Thyroid gland (tissue), 4 donors: ENCODE results near the gene FOSL2. TPM values are rescaled to one million over a fixed set of nuclear protein-coding genes. Genes with fewer than 3 reads are reported as not detected.

Experiments used
- DNase-seq, 2 donors: peaks; one replicate each; pipeline ENCODE4 v3.0.0-alpha.2; 2019
- H3K27ac ChIP-seq, 3 donors: fragments of 200-600 bp; sonication (generic); 1 replicate in 2 of 3; 2 replicates in 1 of 3; pipeline ENCODE4 v1.5.1; 2016 to 2019; ENCODE audit warnings: mild to moderate bottlenecking in 1 of 3, moderate library complexity in 1 of 3
- H3K27me3 ChIP-seq: fragments of 200-600 bp; sonication (generic); one replicate; pipeline ENCODE4 v1.5.1; 2019
- H3K36me3 ChIP-seq, 2 donors: fragments of 200-600 bp; sonication (generic); one replicate each; pipeline ENCODE4 v1.5.1; 2016 to 2019
- H3K4me1 ChIP-seq, 2 donors: fragments of 200-600 bp; sonication (generic); one replicate each; pipeline ENCODE4 v1.5.1; 2017 to 2019
- H3K4me3 ChIP-seq, 3 donors: fragments of 200-600 bp; sonication (generic); replicated peaks in 1 of 3; 1 replicate in 2 of 3; 2 replicates in 1 of 3; pipeline ENCODE4 v1.5.1; 2016; ENCODE audit warnings: mild to moderate bottlenecking in 1 of 3
- H3K9me3 ChIP-seq: fragments of 200-600 bp; sonication (generic); one replicate; pipeline ENCODE4 v1.5.1; 2017
- POLR2A ChIP-seq, 2 donors: fragments of 450-650 bp; IDR thresholded peaks; one replicate each; pipeline ENCODE4 v1.6.1; 2017; ENCODE audit warnings: antibody characterized with exemption in 2 of 2, mild to moderate bottlenecking in 2 of 2, moderate library complexity in 1 of 2
- WGBS, 2 donors: methylation state at CpG; one replicate each; pipeline ENCODE4 v1.1.5; 2017; 5-methylcytosine and 5-hydroxymethylcytosine counted together
- intact Hi-C: fragments of 100-400 bp; cut with DNase I; formaldehyde crosslinking; loops from one replicate; pipeline ENCODE4 v1.15.1; 2023
- total RNA-seq, 4 donors: library from RNA; depleted of rRNA; stranded (reverse); fragments of >200 nt; gene quantifications; one replicate each; pipeline ENCODE4 v1.2.3, GENCODE V29; 2016
- TF ChIP-seq, protein P1 (sequence below), 6 experiments: fragments of 200-600 bp in 3 of 6; fragments of 450-650 bp in 3 of 6; sonication (generic) in 3 of 6; IDR thresholded peaks; one replicate each; pipeline ENCODE4 v1.5.1; 2016 to 2019; ENCODE audit warnings: antibody characterized with exemption in 6 of 6, mild to moderate bottlenecking in 2 of 6, inconsistent platforms in 1 of 6, moderate library complexity in 1 of 6

FOSL2 gene
- total RNA-seq, 4 donors from 2014 or later: 30.7 to 85.1 (median 40.6) TPM

DNA sequence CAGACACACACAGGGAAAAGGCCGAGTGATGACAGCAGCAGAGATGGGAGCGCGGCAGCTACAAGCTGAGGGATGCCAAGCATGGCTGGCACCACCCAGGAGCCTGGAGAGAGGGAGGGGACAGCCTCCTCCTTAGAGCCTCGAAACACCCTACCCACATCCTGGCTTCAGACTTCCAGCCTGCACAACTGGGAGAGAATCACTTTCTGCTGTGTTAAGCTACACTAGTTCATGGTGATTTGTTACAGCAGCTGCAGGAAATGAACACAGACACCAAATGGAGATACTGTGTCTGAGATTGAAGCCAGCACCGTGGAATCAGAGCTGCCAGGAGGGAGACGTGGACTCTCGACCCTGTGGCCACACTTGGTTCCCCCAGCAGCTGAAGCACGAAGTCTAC, 27.5 kb upstream of the FOSL2 start:
- no peaks in the 10 kb centered on the region for H3K9me3 ChIP-seq
- no peak overlapping the region for H3K4me3 ChIP-seq
- 75 to 81% methylated on average over 8 of the region's 8 CpGs for WGBS, 2 donors
- intact Hi-C loops: no loop called here
- H3K27me3 ChIP-seq: no peaks in the 10 kb centered on the region
- TF ChIP-seq, protein P1, sequence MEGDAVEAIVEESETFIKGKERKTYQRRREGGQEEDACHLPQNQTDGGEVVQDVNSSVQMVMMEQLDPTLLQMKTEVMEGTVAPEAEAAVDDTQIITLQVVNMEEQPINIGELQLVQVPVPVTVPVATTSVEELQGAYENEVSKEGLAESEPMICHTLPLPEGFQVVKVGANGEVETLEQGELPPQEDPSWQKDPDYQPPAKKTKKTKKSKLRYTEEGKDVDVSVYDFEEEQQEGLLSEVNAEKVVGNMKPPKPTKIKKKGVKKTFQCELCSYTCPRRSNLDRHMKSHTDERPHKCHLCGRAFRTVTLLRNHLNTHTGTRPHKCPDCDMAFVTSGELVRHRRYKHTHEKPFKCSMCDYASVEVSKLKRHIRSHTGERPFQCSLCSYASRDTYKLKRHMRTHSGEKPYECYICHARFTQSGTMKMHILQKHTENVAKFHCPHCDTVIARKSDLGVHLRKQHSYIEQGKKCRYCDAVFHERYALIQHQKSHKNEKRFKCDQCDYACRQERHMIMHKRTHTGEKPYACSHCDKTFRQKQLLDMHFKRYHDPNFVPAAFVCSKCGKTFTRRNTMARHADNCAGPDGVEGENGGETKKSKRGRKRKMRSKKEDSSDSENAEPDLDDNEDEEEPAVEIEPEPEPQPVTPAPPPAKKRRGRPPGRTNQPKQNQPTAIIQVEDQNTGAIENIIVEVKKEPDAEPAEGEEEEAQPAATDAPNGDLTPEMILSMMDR (IDR thresholded peaks at IDR 0.05): no peak
- TF ChIP-seq POLR2A (IDR thresholded peaks at IDR 0.05): no peak
- no peak overlapping the region for H3K27ac ChIP-seq
- DNase-seq: no peak
- no peaks in the 10 kb centered on the region for H3K4me1 ChIP-seq
- H3K36me3 ChIP-seq: no peaks in the 10 kb centered on the region

DNA sequence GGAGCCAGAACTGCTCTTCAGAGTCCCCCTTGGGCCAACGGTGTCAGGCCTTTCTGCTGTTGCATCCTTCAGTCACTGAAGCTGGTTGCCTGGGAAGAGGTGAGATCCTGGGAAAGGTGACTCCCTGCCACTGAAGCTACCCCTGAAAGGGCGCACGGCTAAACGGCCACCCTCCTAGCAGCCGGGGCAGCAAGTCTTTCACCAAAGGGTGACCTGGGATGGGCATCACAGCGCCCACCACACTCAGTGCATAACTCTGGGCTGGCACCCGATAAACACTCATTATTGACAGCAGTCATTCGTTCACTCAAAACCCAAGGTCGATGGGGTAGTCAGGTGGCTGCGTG, 26.5 kb upstream of the FOSL2 start:
- H3K27ac ChIP-seq: no peak overlapping the region
- H3K9me3 ChIP-seq: no peaks in the 10 kb centered on the region
- no peaks in the 10 kb centered on the region for H3K4me1 ChIP-seq
- no peak for DNase-seq
- 93% methylated on average over 6 to 10 of the region's 10 CpGs for WGBS, 2 donors
- TF ChIP-seq POLR2A (IDR thresholded peaks at IDR 0.05): no peak
- TF ChIP-seq, protein P1 (IDR thresholded peaks at IDR 0.05): no peak
- no peaks in the 10 kb centered on the region for H3K36me3 ChIP-seq
- H3K4me3 ChIP-seq: no peak overlapping the region
- H3K27me3 ChIP-seq: no peaks in the 10 kb centered on the region
- intact Hi-C loops: no loop called here

DNA sequence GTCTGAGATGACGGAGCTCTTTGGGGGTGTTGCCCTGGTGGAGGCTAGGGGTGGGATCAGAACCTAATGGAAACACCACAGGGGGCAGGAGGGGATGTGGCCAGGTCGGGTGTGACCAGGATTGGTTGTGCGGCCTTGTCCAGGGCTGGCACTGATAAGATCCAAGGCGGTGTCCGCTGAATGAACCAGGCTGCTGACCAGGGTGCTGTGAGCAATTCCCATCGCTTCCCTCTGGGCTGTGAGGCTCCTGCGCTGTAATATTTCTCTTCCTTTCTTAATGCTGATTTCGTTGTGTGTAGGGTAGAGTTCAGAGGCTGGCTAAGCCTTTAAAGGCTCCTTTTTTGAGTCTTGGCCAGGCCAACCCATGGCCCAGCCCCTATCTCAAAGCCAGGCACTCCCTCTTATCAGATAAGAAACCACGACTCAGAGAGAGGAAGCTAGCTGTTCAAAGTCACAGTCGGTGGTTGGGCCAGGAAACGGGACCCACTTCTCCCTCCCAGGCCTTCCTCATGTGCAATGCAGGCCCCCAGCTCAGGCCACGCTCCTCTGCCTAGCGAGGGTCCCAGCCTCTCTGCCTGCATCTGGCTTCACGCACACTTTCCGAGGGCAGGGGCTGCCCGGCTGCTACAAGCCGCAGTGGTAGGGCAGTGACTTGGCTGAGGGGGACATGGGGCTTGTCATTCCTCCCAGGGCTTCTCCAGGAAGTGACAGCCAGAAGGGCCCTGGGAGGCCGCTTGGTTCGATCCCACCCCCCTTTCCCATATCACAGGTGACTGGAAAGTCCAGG, 26.0 kb upstream of the FOSL2 start:
- Histone ChIP-seq H3K27ac (no peak overlapping the region), H3K4me3 (no peak overlapping the region), H3K27me3 (no peaks in the 10 kb centered on the region), H3K9me3 (no peaks in the 10 kb centered on the region), H3K36me3 (no peaks in the 10 kb centered on the region), H3K4me1 (no peaks in the 10 kb centered on the region)
- no peak for TF ChIP-seq POLR2A (IDR thresholded peaks at IDR 0.05)
- TF ChIP-seq, protein P1 (IDR thresholded peaks at IDR 0.05): no peak
- DNase-seq: no peak
- intact Hi-C loops: no loop called here
- 59 to 60% methylated on average over 11 to 19 of the region's 19 CpGs for WGBS, 2 donors

DNA sequence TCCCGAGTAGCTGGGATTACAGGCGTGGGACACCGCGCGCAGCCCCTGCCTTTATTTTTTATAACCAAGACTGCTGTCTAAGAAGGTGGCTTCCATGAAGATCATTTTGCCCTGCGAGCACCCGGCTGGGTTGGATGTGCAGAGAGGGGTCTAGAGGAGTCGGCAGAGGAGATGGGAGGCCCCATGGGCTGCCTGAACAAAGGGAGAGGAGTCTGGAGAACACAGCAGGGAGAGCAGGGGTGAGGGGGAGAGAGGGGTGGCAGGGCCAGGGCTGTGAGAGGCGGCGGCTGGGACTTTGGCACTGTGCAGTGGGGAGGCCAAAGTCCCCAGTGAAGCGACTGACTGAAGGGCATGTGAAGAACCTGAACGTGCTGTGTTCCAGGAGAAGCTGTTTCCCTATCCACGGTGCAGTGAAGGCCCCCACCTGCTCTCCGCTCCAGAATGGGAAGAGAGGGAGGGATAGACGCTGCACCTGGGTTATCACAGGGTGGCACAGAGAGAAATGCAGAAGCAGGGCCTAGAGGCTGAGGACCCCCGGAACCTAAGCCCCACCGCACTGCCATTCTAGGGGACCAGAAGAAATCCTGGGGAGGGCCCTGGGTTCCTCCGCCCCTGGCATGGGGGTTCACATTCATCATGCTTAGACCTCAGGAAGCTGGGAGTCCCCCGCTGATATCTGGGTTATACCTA, 24.8 kb upstream of the FOSL2 start:
- intact Hi-C loops: no loop called here
- TF ChIP-seq POLR2A (IDR thresholded peaks at IDR 0.05): no peak
- TF ChIP-seq, protein P1 (IDR thresholded peaks at IDR 0.05): no peak
- Histone ChIP-seq H3K4me1 (no peaks in the 10 kb centered on the region), H3K4me3 (no peak overlapping the region), H3K36me3 (no peaks in the 10 kb centered on the region), H3K27ac (no peak overlapping the region), H3K9me3 (no peaks in the 10 kb centered on the region), H3K27me3 (no peaks in the 10 kb centered on the region)
- 80 to 83% methylated on average over 17 to 19 of the region's 19 CpGs for WGBS, 2 donors
- no peak for DNase-seq

DNA sequence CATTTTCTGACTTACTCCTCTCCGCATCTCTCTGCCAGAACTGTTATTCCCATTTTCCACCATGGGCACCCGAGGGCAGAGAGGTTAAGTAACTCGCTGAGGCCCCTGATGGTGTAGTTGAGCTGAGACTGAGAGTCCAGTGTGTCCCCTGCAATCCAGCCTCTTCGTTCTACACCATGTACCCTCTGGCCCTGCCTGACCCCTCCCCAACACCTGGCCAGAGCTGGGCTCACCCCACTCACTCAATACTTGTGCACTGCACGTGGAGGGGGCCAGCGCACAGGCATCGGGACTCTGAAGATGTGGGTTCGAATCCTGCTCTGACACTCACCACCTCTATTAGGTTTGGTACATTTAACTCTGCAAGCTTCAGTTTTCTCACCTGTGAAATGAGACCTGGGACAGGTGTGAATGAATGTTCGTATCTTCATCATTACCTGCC, 24.3 kb upstream of the FOSL2 start:
- H3K27ac ChIP-seq: no peak overlapping the region
- WGBS, 2 donors: 89 to 93% methylated on average over 9 of the region's 9 CpGs
- H3K9me3 ChIP-seq: no peaks in the 10 kb centered on the region
- no peak for DNase-seq
- H3K27me3 ChIP-seq: no peaks in the 10 kb centered on the region
- TF ChIP-seq POLR2A (IDR thresholded peaks at IDR 0.05): no peak
- TF ChIP-seq, protein P1 (IDR thresholded peaks at IDR 0.05): no peak
- H3K4me3 ChIP-seq: no peak overlapping the region
- no peaks in the 10 kb centered on the region for H3K36me3 ChIP-seq
- no peaks in the 10 kb centered on the region for H3K4me1 ChIP-seq
- intact Hi-C loops: no loop called here
